DOHH2 (cell line): ENCODE data around the gene MYO1G.

Experiments
- EZH2phosphoT487 ChIP-seq: fragments of 200-600 bp; sonication (generic); IDR thresholded peaks from 2 replicates; pipeline ENCODE4 v1.6.1; 2017; ENCODE audit warnings: borderline replicate concordance, mild to moderate bottlenecking, antibody characterized with exemption, low read length, moderate library complexity, mixed read lengths
- TF ChIP-seq, protein P1 (sequence below): fragments of 200-600 bp; sonication (generic); IDR thresholded peaks from one replicate; pipeline ENCODE4 v1.5.1; 2014; ENCODE audit warnings: antibody characterized with exemption, mild to moderate bottlenecking, low read depth, low read length; ENCODE audit not compliant: poor library complexity, severe bottlenecking

GRCh38 chr7:44994877-44995554 is 16.2 kb upstream of the MYO1G start:
- TF ChIP-seq, protein P1, sequence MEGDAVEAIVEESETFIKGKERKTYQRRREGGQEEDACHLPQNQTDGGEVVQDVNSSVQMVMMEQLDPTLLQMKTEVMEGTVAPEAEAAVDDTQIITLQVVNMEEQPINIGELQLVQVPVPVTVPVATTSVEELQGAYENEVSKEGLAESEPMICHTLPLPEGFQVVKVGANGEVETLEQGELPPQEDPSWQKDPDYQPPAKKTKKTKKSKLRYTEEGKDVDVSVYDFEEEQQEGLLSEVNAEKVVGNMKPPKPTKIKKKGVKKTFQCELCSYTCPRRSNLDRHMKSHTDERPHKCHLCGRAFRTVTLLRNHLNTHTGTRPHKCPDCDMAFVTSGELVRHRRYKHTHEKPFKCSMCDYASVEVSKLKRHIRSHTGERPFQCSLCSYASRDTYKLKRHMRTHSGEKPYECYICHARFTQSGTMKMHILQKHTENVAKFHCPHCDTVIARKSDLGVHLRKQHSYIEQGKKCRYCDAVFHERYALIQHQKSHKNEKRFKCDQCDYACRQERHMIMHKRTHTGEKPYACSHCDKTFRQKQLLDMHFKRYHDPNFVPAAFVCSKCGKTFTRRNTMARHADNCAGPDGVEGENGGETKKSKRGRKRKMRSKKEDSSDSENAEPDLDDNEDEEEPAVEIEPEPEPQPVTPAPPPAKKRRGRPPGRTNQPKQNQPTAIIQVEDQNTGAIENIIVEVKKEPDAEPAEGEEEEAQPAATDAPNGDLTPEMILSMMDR = no peak
- TF ChIP-seq EZH2phosphoT487 = no peak
